Keratinocyte (primary cell): ENCODE measurements around the gene PRM1. TPM values are rescaled to one million over a fixed set of nuclear protein-coding genes. Genes with fewer than 3 reads are reported as not detected.

Source experiments
- DNase-seq: peaks from one replicate; pipeline ENCODE4 v3.0.0-alpha.2; 2011; ENCODE audit warnings: low read depth, missing footprints, low spot score
- FAIRE-seq: peaks from 2 replicates; lab custom pipeline; 2011; peaks lifted over from hg19 to GRCh38; lab: Jason Lieb, UNC
- H2AFZ ChIP-seq: 2 replicates; pipeline ENCODE4 v1.6.0; 2012; ENCODE audit warnings: low read length, control low read depth, inconsistent platforms; ENCODE audit not compliant: control insufficient read depth
- H3K27ac ChIP-seq: 2 replicates; pipeline ENCODE4 v1.5.1; 2011; ENCODE audit warnings: low read length; ENCODE audit not compliant: control insufficient read depth, insufficient read depth
- H3K27me3 ChIP-seq: 3 replicates; pipeline ENCODE4 v1.6.0; 2011; ENCODE audit warnings: low read length; ENCODE audit not compliant: control insufficient read depth, insufficient read depth; ENCODE audit errors: extremely low read depth
- H3K36me3 ChIP-seq, 2 experiments: 2 replicates in 1 of 2; 3 replicates in 1 of 2; pipeline ENCODE4 v1.5.1; 2011; ENCODE audit warnings: low read length in 2 of 2, mild to moderate bottlenecking in 1 of 2; ENCODE audit not compliant: control insufficient read depth in 2 of 2, insufficient read depth in 2 of 2; ENCODE audit errors: extremely low read depth in 1 of 2
- H3K4me1 ChIP-seq: 3 replicates; pipeline ENCODE4 v1.5.1; 2011; ENCODE audit warnings: low read length; ENCODE audit not compliant: control insufficient read depth, insufficient read depth; ENCODE audit errors: extremely low read depth
- H3K4me2 ChIP-seq: 3 replicates; pipeline ENCODE4 v1.6.0; 2011; ENCODE audit warnings: low read depth, low read length; ENCODE audit not compliant: control insufficient read depth, insufficient read depth; ENCODE audit errors: extremely low read depth
- H3K4me3 ChIP-seq, 3 experiments: fragments of 200-600 bp in 1 of 3; sonication (generic) in 1 of 3; 2 replicates in 2 of 3; 3 replicates in 1 of 3; pipeline ENCODE4 v1.5.1; 2011 to 2016; ENCODE audit warnings: low read length in 3 of 3, mild to moderate bottlenecking in 3 of 3, control low read depth in 2 of 3, inconsistent platforms in 1 of 3, low read depth in 1 of 3, mixed read lengths in 1 of 3, mixed run types in 1 of 3, moderate library complexity in 1 of 3; ENCODE audit not compliant: control insufficient read depth in 2 of 3, insufficient read depth in 2 of 3; ENCODE audit errors: extremely low read depth in 1 of 3
- H3K79me2 ChIP-seq: 2 replicates; pipeline ENCODE4 v1.6.0; 2012; ENCODE audit warnings: low read length; ENCODE audit not compliant: control insufficient read depth, insufficient read depth
- H3K9ac ChIP-seq: 3 replicates; pipeline ENCODE4 v1.6.0; 2011; ENCODE audit warnings: low read length; ENCODE audit not compliant: control insufficient read depth, insufficient read depth; ENCODE audit errors: extremely low read depth
- H3K9me1 ChIP-seq: 3 replicates; pipeline ENCODE4 v1.6.0; 2011; ENCODE audit warnings: low read length; ENCODE audit not compliant: control insufficient read depth, insufficient read depth; ENCODE audit errors: extremely low read depth
- H3K9me3 ChIP-seq: 2 replicates; pipeline ENCODE4 v1.5.1; 2012; ENCODE audit warnings: low read depth, low read length; ENCODE audit not compliant: control insufficient read depth
- H4K20me1 ChIP-seq: 3 replicates; pipeline ENCODE4 v1.6.0; 2011; ENCODE audit warnings: low read length; ENCODE audit not compliant: control insufficient read depth, insufficient read depth; ENCODE audit errors: extremely low read depth
- CTCF ChIP-seq, 3 experiments: IDR thresholded peaks in 1 of 3; conservative IDR thresholded peaks in 1 of 3; optimal IDR thresholded peaks in 1 of 3; 2 replicates in 2 of 3; 3 replicates in 1 of 3; pipeline versions ENCODE3 to v1.5.1; 2011; ENCODE audit warnings: low read length in 3 of 3, mild to moderate bottlenecking in 3 of 3, moderate library complexity in 2 of 3, control low read depth in 1 of 3, inconsistent platforms in 1 of 3; ENCODE audit not compliant: insufficient read depth in 2 of 3; ENCODE audit errors: extremely low read depth in 1 of 3
- EZH2 ChIP-seq: IDR thresholded peaks from one replicate; pipeline ENCODE4 v1.6.1; 2012; ENCODE audit warnings: inconsistent platforms, mild to moderate bottlenecking, low read length, moderate library complexity
- dilution Hi-C: fragments of 300-500 bp; cut with MboI; formaldehyde crosslinking; loops from one replicate; pipeline ENCODE4 v1.7.0; 2020; ENCODE audit warnings: low sequenced_read_pairs; ENCODE audit not compliant: extremely low pct_ligation_motif_present
- polyA plus RNA-seq, 5 experiments: library from polyadenylated mRNA; depleted of rRNA in 3 of 5; stranded (reverse) in 3 of 5; stranded (forward) in 1 of 5; unstranded in 1 of 5; fragments of >200 nt; gene quantifications; 1 replicate in 1 of 5; 2 replicates in 3 of 5; 3 replicates in 1 of 5; pipeline versions ENCODE4 v1.2.1 to v1.2.3, GENCODE V29; 2011 to 2012; ENCODE audit warnings: missing spikeins in 2 of 5, low read depth in 1 of 5, low replicate concordance in 1 of 5

PRM1 gene
- polyA plus RNA-seq, 1 donor (not counting 4 experiments of a cell fraction or from before 2014, with no cell fraction given) = not detected

- no peak overlapping the region for H3K27ac ChIP-seq
- no peaks in the 10 kb centered on the region for H4K20me1 ChIP-seq
- H3K79me2 ChIP-seq = no peaks in the 10 kb centered on the region
- peaks cover 6% of the 10 kb centered on the region for H3K4me1 ChIP-seq
- H3K27me3 ChIP-seq = peaks cover 5% of the 10 kb centered on the region
- H3K9me3 ChIP-seq = no peaks in the 10 kb centered on the region
- DNase-seq = no peak
- TF ChIP-seq EZH2 = no peak
- no peak for TF ChIP-seq CTCF (optimal IDR thresholded peaks at IDR 0.05 in 1 of 3, IDR thresholded peaks at IDR 0.05 in 1 of 3, conservative IDR thresholded peaks at IDR 0.05 in 1 of 3; ENCODE audit: extremely low read depth in 1 of 3, insufficient read depth in 2 of 3, low read length in 3 of 3)
- no peaks in the 10 kb centered on the region for H3K9me1 ChIP-seq
- no peaks in the 10 kb centered on the region for H3K36me3 ChIP-seq
- FAIRE-seq = no peak
- dilution Hi-C loops = no loop called here
- H3K9ac ChIP-seq = no peak overlapping the region
- no peak overlapping the region for H2AFZ ChIP-seq
- no peak overlapping the region for H3K4me3 ChIP-seq
- H3K4me2 ChIP-seq = no peak overlapping the region
Observed at GRCh38 chr16:11260596-11260966, 20.5 kb downstream of the PRM1 start.

GRCh38 chr16:11259655-11260595, 21.2 kb downstream of the PRM1 start:
- Histone ChIP-seq H3K36me3 (no peaks in the 10 kb centered on the region), H3K27ac (no peak overlapping the region), H3K4me2 (no peak overlapping the region), H3K9me1 (no peaks in the 10 kb centered on the region), H3K27me3 (peaks cover 5% of the 10 kb centered on the region), H3K9ac (no peak overlapping the region), H3K79me2 (peaks cover 6% of the 10 kb centered on the region), H4K20me1 (no peaks in the 10 kb centered on the region), H3K4me1 (peaks cover 6% of the 10 kb centered on the region), H3K9me3 (no peaks in the 10 kb centered on the region), H3K4me3 (no peak overlapping the region), H2AFZ (no peak overlapping the region)
- dilution Hi-C loops = no loop called here
- DNase-seq (no peak), FAIRE-seq (no peak)
- no peak for TF ChIP-seq CTCF (optimal IDR thresholded peaks at IDR 0.05 in 1 of 3, IDR thresholded peaks at IDR 0.05 in 1 of 3, conservative IDR thresholded peaks at IDR 0.05 in 1 of 3; ENCODE audit: extremely low read depth in 1 of 3, insufficient read depth in 2 of 3, low read length in 3 of 3)
- TF ChIP-seq EZH2 = no peak
